ENCODE results near the gene GP1BB.
"Not testable (repeated sequence)": the region's sequence is repeated elsewhere in the genome, so short reads cannot be mapped to it uniquely, and the experiment has no call there.

The GP1BB gene

DNA sequence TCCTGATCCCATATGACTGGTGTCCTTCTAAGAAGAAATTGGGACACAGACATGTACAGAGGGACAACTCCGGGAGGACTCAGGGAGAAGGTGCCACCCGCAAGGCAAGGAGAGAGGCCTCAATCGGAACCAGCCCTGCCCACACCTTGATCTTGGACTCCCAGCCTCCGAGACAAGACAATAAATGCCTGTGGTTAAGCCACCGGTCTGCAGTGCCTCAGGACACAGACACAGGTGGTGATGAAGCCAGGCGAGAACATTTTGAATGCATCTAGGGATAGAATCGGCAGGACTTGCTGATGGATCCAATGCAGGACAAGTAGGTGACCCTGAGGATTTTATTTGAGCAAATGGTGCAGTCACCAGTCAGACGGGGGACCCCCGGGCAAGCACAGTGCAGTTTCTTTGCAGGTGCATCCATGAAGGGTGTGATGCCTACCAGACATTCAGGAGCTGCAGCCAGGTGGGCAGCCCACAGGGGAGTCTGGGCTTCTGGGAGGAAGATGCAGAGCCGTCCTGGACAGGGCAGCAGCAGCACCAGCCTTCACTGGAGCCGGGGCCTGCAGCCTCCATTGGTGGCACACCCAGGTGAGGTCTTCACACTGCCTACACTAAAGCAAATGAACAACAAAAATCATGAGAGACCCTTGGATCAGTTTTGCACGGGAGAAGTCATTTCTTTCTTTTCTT is 29.2 kb upstream of the GP1BB start:
- no peak for DNase-seq (ENCODE audit: low read depth)

DNA sequence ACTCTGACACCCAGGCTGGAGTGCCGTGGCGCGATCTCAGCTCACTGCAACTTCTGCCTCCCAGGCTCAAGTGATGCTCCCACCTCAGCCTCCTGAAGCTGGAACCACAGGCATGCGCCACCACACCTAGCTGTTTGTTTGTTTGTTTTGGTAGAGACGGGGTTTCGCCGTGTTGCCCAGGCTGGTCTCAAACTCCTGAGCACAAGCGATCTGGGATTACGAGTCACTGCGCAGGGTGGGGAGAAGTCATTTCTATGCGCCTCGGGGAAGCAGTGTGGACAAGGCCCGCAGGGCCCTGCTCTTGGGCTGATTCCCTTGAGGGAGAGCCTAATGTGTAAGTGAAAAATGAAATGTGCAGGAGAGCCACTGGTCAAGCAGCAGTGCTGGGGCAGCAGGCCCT is 28.6 kb upstream of the GP1BB start:
- no peak for DNase-seq (ENCODE audit: low read depth)

DNA sequence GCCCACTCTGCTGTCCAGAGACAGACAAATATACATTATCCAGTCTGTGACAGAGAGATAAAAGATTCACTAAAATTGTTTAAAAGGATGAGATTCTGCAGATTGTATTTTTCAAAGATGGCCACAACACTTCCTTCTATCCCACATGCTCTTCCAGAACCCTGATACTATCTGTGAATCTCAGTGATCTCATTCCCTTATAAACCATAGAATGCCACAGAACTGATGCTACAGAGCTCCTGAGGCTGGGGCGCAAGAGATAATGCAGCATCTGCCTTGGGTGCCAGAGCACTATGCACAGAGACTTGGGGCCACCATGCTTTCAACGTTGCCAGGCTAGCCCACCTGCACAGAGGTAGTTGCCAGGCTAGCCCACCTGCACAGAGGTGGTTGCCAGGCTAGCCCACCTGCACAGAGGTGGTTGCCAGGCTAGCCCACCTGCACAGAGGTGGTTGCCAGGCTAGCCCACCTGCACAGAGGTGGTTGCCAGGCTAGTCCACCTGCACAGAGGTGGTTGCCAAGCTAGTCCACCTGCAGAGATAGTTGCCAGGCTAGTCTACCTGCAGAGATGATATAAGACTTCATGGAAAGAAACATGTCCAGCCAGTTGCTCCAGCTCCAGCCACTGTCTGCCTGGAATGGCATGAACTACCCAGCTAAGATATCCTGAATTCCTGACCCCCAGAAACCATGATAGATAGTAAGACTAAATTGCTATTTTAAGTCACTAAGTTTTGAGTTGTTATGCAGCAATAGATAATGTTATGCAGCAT is 26.6 kb upstream of the GP1BB start:
- DNase-seq (ENCODE audit: low read depth): no peak

DNA sequence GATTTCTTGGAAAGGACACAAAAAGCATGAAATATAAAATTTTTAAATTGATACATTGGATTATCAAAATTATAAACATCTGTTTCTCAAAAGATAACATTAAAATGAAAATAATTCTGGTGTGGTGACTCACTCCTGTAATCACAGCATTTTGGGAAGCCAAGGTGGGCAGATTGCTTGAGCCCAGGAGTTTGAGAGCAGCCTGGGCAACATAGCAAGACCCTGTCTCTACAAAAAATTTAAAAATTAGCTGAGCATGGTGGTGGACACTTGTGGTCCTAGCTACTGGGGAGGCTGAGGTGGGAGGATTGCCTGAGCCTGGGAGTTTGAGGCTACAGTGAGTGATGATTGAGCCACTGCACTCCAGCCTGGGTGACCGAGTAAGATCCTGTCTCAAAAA is 25.5 kb upstream of the GP1BB start:
- DNase-seq (ENCODE audit: low read depth): not testable (repeated sequence)

DNA sequence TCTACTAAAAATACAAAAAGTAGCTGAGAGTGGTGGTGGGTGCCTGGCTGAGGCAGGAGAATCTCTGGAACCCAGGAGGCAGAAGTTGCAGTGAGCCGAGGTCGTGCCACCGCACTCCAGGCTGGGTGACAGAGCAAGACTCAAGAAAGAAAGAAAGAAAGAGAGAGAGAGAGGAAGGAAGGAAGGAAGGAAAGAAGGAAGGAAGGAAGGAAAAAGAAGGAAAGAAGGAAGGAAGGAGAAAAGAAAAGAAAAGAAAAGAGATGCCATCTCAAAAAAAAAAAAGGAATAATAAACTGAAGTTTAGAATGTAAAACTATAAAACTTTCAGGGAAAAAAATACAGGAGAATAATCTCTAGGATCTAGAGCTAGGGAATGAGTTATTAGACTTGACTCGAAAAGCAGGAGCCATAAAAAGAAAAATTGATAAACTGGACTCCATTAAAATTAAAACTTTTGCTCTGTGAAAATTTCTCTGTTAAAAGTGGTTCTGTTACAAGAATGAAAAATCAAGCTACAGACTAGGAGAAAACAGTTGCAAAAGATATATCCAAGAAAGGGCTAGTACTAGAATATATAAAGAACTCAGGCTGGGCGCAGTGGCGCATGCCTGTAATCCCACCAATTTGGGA is 22.4 kb upstream of the GP1BB start:
- DNase-seq (ENCODE audit: low read depth): no peak

DNA sequence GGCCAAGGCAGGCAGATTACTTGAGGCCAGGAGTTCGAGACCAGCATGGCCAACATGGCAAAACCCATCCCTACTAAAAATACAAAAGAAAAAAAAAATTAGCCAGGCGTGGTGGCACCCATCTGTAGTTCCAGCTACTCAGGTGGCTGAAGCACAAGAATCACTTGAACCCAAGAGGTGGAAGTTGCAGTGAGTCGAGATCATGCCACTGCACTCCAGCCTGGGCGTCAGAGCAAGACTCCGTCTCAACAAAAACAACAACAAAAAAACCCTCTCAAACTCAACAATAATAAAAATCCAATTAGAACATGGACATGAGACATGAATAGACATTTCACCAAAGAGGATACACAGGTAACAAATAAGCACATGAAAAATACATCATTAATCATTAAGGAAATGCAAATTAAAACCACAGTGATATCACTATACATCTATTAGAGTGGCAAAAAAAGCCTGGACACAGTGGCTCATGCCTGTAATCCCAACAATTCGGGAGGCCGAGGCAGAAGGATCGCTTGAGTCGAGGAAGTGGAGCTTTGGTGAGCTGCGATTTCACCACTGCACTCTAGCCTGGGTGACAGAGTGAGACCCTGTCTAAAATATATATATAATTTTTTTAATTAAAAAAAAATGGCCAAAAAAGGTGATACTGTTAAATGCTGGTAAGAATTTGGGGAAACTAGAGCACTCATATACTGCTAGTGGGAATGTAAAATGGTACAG is 21.8 kb upstream of the GP1BB start:
- DNase-seq (ENCODE audit: low read depth): no peak

DNA sequence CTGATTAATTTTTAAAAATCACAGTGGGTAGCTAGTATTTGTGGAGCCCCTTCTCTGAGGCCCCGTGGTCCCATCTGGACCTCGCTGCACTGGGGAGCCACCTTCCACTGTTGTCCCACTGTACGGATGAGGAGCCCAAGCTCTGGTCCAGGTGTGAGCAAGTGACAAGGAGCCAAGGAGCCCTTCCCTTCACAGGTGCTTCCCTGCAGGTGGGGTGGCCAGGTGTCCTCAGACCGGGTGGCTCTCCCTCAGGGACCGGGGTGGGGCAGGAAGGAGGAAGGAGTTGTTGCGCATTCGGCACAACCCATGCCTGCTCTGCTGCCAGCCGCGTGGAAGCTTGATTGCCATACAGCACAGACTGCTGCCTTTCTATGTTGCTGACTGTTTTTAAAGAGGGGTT is 19.5 kb upstream of the GP1BB start:
- no peak for DNase-seq (ENCODE audit: low read depth)

DNA sequence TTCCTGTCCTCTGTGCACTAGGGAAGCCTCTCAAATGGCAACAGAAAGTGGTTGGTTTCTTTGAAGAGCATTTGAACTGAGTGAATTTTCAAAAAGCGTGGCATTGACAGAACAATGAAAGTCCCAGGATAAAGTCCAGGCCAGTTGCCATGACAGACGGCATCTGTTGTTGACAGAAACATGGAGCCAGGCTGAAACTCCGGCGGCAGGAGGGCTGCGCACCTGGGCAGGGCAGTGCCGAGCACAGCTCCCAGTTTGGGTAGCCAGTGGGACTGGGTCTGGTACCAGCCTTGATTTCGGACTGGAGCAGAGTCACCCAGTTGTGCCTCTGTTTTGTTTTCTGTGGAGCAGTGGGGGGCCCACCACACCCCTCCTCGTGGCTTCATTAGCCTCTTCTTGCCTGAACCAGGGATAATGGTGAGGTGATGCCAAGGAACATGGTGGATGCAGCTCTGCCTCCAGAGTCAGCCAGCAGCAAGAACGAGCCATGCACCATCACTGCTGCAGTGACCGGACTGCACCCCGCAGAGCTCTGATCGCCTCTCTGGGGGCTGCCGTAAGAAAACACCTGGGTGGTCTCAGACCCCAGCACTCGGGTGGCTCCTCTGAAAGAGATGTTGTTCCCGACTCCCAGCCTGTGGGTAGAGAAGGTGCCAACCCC is 18.9 kb upstream of the GP1BB start:
- no peak for DNase-seq (ENCODE audit: low read depth)

DNA sequence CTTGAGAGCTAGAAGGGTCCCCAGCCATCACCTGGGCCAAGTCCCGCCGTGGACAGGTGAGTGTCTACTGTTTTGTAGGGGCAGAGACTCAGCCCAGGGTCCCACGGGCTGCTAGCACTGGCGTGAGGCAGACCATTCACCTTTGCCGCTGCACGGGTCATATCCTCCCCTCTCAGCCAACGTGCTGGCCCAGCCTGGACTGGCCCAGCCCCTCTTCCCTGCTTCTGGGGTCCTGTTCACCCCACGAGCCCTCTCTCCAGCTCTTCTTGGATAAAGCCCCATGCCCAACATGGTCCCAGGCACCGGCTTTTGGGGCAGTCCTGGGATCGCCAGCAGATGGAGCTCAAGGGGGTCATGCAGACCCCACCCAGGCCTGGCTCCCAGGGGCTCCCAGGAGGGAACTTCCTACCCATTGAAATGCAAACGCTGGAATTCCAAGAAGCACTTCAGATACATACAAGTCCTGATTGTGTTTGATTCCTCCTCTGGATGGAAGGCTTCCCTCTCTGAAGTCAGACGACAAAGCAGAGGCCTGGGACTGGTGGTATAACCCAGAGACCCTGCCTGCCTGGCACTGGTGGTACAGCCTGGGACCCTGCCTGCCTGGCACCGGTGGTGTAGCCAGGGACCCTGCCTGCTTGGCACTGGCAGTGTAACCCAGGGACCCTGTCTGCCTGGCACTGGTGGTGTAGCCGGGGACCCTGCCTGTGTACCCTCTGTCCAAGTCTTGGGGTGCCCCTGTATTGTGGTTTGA is 18.0 kb upstream of the GP1BB start:
- no peak for DNase-seq (ENCODE audit: low read depth)

DNA sequence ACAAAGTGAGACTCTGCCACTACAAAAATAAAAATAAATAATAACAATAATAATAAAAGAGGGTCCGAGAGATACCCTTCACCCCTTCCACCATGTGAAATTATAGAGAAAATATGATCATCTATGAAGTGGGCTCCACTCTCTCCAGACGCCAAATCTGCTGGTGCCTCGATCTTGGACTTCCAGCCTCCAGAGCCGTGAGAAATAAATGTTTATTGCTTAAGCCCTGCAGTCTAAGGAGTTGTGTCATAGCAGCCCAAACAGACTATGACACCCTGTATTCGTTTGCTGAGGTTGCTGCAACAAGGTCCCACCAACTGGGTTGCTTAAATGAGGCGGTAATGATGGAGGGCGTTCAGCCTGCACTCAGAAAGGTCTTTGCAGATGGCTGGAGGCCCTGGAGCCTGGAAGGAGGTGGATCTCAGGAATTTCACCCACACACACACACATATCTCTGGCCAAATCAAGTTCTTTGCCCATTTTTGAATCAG is 16.6 kb upstream of the GP1BB start:
- DNase-seq (ENCODE audit: low read depth): no peak

DNA sequence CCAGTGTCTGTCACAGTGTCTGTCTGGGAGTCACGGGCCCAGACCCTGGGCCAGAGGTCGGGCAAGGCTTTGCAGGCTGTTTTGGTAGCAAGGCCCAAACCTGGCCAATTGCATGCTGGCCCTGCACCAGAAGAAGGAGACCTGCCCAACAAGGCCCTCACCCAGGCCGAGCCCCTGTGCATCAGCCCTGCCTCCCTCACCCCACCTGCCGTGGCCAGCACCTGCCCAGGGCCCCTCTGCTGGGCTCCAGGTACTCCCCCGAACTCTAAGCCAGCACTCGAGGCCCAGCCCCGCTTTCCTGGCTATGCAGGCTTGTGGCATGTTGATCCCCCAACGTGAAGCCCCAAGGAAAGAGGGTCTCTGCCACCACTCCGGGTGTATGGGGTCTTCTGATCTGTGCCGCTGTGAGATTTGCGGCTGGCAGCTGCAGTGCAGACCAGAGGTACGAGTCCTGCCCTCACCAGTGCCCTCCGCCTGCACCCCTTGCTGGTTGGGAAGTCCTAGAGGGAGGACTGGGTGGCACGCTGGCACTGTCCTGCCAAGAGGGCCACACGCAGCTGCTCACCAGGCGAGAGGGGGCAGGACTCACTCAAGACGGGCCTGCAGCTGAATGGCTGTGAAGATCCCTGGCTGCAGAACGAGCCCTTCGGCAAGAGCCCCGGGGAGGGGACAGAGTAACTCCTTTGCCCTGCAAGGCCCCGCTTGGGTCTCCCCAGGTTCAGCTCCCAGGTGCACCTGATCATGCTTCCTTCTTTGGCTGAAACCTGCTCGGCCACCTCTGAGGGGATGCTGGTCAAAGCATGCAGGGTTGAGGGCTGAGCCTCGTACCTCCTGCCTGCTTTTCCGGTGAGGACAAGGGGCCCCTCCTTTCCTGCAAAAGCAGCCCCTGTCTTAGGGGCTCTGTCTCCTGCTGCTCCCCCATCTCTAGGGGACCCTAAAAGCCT is 15.7 kb upstream of the GP1BB start:
- no peak for DNase-seq (ENCODE audit: low read depth)

DNA sequence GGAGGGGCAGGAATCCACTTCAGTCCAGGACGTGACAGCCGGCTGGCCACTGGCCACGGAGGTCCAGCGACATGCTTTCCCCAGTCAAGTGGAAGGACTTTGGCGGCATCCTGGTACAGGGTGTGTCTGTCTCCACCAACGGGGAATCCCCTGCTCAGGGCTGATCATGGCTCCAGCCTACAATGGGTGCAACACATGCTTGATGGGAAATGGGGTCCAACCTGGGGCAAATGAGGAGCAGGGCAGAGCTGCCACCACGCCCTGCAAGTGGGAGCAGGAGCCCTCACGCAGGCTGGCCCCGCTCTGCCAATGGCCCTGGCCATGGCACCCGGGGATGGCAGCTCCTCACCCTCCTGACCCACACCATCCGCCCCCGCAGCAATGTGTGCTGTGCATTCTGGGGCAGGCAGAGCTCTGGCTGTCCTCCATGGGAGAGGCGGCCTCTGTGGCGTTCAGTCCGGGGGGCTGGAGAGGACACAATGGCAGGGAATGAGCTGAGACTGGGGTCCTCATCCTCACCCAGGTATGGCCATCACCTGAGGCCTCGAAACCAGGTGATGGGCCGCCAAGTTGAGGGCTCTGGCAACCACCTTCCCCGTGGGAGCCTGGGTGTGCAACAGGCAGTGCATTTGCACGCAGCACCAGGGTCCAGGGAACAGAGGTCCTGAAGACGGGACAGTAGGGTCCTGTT is 14.9 kb upstream of the GP1BB start:
- no peak for DNase-seq (ENCODE audit: low read depth)

DNA sequence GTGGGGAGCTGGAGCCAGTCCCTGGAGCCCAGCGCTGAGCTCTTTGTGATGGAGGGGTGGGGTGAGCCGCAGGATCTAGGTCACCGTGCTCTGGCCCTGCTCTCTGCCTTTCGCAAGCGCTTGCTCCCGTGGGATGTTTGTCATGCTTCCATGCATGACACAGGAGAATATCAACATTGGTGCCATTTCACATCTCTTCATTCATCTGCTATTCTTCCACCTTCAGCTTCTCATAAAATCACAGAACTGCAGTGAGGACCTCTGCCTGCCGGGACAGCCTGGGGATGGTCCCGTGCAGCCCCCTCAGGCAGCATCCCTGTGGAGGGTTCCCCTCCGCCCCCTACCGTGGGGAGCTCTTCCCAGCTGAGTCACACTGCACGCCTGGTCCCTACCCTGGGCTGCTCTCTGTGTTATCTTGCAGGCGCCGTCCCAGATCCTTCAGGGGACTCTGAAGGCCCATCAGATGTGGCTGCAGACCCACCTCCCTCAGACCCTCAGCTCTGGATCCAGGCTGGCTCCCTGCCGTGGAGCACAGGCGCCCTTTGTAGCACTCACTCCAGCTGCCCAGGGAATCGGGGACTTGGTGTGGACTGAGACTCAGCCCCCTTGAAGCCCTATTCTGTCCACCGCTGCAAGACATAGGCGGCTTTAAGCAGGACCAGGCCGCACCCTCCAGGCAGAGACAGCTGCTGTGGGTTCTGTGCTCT is 14.1 kb upstream of the GP1BB start:
- no peak for DNase-seq (ENCODE audit: low read depth)

DNA sequence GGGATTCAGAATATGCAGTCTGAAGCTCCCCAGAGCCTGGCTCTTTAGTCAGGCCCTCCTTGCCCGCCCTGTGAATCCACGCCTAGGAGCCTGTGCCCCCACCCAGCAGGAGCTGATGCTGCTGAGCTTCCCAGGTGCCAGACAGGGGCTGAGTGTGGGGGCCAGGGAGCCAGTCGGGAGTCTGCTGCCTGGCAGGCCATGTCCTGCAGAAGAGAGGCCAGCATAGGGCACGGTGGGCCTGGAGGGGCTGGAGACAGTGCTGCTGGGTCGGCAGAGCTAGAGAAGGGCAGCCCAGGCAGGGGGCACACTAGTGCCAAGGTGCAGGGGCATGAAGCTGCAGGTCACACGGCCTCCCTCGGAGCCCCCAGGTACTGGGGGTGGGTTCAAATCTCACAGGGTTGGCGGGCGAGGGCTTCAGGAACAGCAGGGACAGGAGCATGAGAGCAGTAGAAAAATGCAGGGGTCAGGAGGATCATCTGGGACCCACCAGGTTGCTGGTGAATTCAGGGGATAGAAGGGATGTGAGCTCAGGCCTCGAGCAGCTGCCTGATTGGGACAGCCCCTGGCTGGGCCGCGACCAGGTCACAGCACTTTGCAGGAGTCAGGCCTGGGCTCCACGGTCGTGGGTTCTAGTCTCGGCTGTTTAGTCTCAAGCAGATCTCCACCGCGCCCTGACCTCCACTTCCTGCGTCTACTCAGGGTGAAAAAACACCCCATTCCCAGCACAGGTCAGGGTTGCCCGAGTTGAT is 13.1 kb upstream of the GP1BB start:
- no peak for DNase-seq (ENCODE audit: low read depth)

DNA sequence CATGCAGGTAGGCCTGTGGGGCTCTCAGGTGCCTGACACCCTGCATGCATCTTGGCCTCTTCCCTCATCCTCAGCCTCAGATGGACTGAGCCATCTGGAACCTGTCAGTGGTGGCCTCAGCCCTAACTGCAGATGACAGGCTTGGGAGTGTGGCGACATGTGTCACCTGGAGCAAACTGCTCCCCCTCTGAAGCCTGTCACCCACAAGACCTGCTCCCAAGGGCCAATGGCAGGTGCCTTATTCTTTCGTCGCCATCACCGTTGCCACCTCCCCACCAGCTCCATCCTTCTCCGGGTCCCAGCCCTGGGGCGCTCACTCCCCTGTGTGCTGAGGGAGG is 12.6 kb upstream of the GP1BB start:
- no peak for DNase-seq (ENCODE audit: low read depth)

DNA sequence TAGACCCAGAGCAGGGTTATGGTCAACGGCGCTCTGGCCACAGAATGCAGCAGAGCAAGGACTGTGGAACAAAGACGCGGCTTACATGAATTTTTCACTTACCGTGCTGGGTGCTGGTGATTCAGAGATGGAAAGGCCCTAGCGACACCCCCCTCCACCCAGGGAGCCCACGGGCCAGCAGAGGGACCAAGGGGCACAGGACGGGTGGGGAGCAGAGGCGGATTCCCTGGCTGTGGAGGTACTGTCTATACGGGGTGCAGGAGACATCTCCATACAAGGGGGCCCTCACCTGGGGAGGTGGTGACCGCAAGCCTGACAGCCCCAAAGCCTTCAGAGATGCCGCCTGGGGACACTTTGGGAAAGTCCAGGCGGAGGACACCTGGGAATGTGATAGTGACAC is 10.1 kb upstream of the GP1BB start:
- no peak for DNase-seq (ENCODE audit: low read depth)

DNA sequence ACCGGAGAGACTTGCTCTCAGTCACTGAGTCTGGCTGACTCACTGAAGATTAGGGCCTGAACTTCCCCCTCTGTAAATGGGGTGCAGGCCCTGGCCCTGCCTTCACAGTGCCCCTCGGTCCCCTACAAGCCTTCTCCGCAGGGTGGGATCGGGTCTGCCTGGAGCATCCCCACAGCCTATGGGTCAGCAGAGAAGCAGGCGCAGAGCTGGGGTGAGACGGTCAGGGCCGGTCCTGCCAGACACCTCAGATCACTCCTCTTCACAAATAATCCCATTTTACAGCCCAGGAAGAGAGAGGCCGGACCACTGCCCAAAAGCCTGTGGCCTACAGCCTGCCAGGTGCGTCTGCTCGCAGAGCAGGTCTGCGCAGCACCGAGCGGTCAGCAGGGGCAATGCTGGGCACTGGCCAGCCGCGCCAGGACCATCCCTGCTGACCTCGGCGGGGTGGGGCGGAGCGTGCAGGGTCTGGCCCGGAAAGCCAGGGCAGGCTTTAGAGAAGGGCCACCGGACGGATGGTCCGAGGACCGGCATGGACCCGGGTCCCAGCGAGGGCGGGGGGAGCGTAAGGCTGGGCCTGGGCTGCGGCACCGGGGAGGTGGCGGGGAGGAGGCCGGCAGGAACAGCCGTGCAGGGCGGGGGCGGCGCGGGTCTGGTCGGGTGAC is 9.6 kb upstream of the GP1BB start:
- no peak for DNase-seq (ENCODE audit: low read depth)

Data from HS-27A (cell line).